ENCODE measurements around the gene CSRP1. TPM values are rescaled to one million over a fixed set of nuclear protein-coding genes. Genes with fewer than 3 reads are reported as not detected.

CSRP1 gene
- total RNA-seq, 4 donors from 2014 or later: 548 to 1,751 (median 1,444) TPM

DNA sequence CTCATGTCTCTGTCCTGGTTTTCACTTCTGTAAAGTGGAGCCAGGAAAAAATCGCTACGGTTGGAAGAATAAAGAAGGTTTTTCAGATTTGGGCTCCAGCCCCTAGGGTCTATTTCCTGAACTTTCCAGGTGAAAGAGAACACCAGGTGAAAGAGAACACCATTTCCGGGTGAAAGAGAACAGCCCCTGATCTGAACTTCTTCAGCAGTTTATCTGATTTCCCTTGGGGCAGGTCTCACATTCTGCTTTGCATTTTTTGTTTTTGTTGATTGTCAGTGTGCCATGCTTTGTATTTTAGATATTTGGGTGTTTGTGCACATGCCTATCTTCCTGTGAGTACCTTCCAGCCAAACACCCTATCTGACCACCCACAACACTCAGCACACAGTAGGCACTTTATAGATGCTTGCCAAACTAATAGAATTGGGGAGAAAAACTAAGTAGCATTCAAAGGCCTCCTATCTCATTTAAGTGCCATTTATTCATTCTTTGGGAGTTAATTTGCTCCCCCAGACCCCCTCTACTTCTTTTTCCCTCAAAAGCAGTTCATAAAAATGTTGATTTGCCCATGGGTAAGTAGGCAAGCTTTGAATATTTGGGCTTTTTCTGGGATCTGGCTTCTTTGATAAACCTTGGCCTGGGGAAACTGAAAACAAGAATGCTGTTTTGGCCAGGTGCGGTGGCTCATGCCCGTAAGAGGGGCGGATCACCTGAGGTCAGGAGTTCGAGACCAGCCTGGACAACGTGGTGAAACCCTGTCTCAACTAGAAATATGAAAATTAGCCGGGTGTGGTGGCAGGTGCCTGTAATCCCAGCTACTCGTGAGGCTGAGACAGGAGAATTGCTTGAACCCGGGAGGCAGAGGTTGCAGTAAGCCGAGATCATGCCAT is 34.2 kb upstream of the CSRP1 start:
- no peaks in the 10 kb centered on the region for H3K9me3 ChIP-seq
- no peaks in the 10 kb centered on the region for H3K36me3 ChIP-seq
- no peak for DNase-seq (ENCODE audit: low spot score in 2 of 2)
- peak overlapping the region in 1 of 4 donors; percentile 68 for H3K4me3 ChIP-seq
- TF ChIP-seq EP300 (IDR thresholded peaks at IDR 0.05): no peak
- no peak for TF ChIP-seq POLR2A (IDR thresholded peaks at IDR 0.05)
- TF ChIP-seq, protein P1, sequence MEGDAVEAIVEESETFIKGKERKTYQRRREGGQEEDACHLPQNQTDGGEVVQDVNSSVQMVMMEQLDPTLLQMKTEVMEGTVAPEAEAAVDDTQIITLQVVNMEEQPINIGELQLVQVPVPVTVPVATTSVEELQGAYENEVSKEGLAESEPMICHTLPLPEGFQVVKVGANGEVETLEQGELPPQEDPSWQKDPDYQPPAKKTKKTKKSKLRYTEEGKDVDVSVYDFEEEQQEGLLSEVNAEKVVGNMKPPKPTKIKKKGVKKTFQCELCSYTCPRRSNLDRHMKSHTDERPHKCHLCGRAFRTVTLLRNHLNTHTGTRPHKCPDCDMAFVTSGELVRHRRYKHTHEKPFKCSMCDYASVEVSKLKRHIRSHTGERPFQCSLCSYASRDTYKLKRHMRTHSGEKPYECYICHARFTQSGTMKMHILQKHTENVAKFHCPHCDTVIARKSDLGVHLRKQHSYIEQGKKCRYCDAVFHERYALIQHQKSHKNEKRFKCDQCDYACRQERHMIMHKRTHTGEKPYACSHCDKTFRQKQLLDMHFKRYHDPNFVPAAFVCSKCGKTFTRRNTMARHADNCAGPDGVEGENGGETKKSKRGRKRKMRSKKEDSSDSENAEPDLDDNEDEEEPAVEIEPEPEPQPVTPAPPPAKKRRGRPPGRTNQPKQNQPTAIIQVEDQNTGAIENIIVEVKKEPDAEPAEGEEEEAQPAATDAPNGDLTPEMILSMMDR (IDR thresholded peaks at IDR 0.05): no peak
- H3K4me1 ChIP-seq: peaks cover 0 to 73% (median 29%) of the 10 kb centered on the region in 4 donors
- WGBS, 2 donors: 83 to 84% methylated on average over 12 of the region's 12 CpGs
- peak overlapping the region; percentile 44 to 96 (median 82) for H3K27ac ChIP-seq
- H3K27me3 ChIP-seq: no peaks in the 10 kb centered on the region

DNA sequence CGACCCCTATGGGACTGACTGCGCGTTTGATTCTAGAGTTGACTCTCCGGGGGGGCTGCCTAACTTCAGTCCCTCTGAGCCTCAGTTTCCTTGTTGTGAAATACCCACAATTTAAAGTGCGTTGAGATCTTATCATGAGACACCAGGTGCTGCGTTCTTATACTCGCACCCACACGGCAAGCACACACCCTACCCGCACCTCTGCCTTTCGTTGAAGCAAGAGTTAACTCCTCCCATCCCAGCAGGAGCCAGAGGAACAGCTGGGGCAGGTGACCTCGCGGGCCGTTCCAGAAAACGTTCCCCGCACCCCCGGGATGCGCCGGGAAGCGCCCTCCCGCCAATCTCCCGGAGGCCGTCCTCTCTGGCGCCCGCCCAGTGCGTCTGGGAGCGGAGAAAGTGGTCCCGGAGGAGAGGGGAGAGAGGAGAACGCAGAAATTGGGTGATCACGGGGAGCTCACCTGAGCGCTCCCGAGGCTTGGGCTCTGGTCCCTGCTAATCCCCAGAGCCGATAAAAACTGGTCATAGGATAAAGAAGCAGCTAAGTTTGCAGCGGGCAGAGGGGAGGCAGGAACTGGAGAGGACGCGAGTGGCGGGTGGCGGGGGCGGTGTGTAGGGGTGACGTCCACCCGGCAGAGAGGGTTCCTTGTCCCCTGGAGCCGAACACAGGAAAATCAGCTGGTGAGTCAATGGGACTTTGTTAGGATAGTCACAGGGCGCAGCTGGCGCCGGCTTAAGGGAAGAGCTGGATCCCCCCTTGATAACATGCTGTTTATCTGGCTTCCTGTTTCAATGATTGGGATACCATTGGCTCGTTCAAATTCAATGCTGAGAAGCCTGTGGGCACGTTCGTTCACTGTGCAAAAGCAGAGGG is 32.9 kb upstream of the CSRP1 start:
- peak in 1 of 2 donors; percentile 40 for TF ChIP-seq POLR2A (IDR thresholded peaks at IDR 0.05)
- TF ChIP-seq, protein P1 (IDR thresholded peaks at IDR 0.05): no peak
- peak in 1 of 2 donors; percentile 64 for TF ChIP-seq EP300 (IDR thresholded peaks at IDR 0.05)
- peak overlapping the region; percentile 54 to 78 (median 62) for H3K4me3 ChIP-seq
- no peaks in the 10 kb centered on the region for H3K36me3 ChIP-seq
- H3K27ac ChIP-seq: peak overlapping the region; percentile 71 to 96 (median 86)
- peaks cover 0 to 86% (median 36%) of the 10 kb centered on the region in 4 donors for H3K4me1 ChIP-seq
- H3K9me3 ChIP-seq: no peaks in the 10 kb centered on the region
- no peaks in the 10 kb centered on the region for H3K27me3 ChIP-seq
- peak in 1 of 2 donors; percentile 52 for DNase-seq (ENCODE audit: low spot score in 2 of 2)
- 3 to 4% methylated on average over 47 of the region's 47 CpGs for WGBS, 2 donors

DNA sequence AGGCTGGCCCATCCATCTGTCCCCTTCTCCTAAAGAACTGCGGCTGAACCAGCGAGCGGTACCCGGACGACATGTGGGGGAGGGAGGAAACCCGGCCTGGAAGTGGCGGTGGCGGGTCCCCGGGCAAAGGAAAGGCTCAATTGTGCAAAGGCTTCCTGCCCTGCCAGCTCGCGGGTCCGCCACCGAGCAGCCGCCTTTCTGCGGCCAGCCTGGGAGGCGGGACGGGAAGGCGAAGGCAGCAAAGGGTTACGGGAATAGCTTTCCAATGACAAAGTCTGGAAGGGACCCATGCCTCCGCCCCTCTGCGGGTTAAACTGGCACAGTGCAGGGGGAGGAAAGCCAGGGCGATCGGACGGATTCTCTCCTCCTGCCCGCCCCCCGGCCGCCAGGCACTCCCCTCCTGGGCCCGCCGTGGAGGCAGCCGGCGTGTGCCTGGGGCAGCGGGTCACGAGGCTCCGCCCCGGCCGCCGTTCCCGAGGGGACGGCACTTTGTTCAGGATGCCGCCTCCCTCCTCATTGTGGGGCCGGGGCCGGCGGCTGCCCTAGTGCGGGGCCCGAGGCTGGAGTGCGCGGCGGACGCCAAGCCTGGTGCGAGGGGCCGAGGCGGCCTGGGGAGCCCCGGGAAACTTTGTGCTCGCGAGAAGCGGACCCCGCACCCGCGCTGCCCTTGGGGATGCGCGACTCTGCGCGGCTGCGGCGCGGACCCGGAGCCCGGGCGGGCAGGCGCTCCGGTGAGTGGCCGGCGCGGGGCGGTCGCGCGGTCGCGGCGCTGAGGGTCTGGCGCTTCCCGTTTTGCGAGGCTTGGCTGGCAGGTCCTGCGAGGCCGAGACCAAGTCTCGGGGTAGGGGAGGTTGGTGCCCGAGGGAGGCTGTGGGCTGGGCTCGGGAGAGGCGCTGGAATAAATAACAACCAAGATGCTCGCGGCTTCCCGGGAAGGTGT is 32.0 kb upstream of the CSRP1 start, which contains the start of gene NAV1:
Gene NAV1, plus strand, starts transcription at position 516 of the 940 bp plus-strand sequence. CDS start 83,758 bp downstream, outside the sequence.
- peak in 1 of 2 donors; percentile 76 for TF ChIP-seq EP300 (IDR thresholded peaks at IDR 0.05)
- TF ChIP-seq, protein P1 (IDR thresholded peaks at IDR 0.05): peak in 2 of 5 experiments; percentile 13 to 18
- TF ChIP-seq POLR2A (IDR thresholded peaks at IDR 0.05): peak; percentile 25 to 76
- Histone ChIP-seq H3K36me3 (no peaks in the 10 kb centered on the region), H3K4me3 (peak within 1 kb of the TSS; percentile 54 to 78 (median 62)), H3K4me1 (peaks cover 0 to 90% (median 36%) of the 10 kb centered on the region in 4 donors), H3K27ac (peak within 1 kb of the TSS; percentile 71 to 96 (median 86)), H3K27me3 (no peaks in the 10 kb centered on the region), H3K9me3 (no peaks in the 10 kb centered on the region)
- peak; percentile 46 to 51 for DNase-seq (ENCODE audit: low spot score in 2 of 2)
- 1 to 2% methylated on average over 31 to 67 of the region's 93 CpGs for WGBS, 2 donors

DNA sequence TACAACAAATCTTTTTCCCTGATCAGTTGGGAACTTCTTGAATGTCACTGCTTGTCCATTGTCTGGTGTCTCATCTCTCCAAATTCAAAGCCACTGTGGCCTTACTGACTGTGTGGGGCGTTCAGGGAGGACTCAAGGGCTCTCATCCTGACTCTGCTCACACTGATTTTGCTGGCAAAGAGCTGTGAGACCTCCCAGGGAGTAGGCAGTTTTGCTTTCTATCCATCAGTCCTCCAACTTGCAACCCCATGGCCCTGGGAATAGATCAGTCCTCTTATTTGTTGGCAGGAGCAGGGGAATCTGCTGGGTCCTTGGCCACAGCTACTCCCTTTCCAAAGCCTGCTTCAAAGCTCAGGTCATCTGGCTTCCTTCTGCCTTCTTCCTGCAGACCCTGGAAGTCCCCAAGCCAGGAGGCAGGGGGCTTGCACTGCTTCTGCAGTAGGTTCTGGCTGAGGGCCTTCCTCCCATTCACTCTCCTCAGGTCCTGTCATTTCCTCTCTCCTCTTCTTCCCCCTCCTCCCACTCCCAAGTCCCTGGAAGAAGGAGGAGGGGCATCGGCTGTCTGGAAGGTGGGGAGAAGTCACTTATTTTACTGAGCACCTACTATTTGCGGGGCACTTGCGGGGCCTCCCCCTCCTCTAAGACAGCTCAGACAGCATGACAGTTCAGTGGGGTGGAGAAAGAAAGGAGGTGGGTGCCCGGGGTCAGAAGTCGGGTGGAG is 31.1 kb upstream of the CSRP1 start:
- H3K4me1 ChIP-seq: peaks cover 0 to 88% (median 36%) of the 10 kb centered on the region in 4 donors
- no peaks in the 10 kb centered on the region for H3K27me3 ChIP-seq
- DNase-seq (ENCODE audit: low spot score in 2 of 2): no peak
- peak overlapping the region; percentile 71 to 96 (median 86) for H3K27ac ChIP-seq
- 32 to 36% methylated on average over 6 of the region's 6 CpGs for WGBS, 2 donors
- H3K36me3 ChIP-seq: no peaks in the 10 kb centered on the region
- peak overlapping the region; percentile 54 to 78 (median 62) for H3K4me3 ChIP-seq
- H3K9me3 ChIP-seq: no peaks in the 10 kb centered on the region
- no peak for TF ChIP-seq EP300 (IDR thresholded peaks at IDR 0.05)
- TF ChIP-seq POLR2A (IDR thresholded peaks at IDR 0.05): no peak
- TF ChIP-seq, protein P1 (IDR thresholded peaks at IDR 0.05): no peak

Data from tibial nerve (tissue), 4 donors.